Measurements from ENCODE around the gene SLC29A4.
"Not testable (repeated sequence)": the region's sequence is repeated elsewhere in the genome, so short reads cannot be mapped to it uniquely, and the experiment has no call there.

SLC29A4 gene

DNA sequence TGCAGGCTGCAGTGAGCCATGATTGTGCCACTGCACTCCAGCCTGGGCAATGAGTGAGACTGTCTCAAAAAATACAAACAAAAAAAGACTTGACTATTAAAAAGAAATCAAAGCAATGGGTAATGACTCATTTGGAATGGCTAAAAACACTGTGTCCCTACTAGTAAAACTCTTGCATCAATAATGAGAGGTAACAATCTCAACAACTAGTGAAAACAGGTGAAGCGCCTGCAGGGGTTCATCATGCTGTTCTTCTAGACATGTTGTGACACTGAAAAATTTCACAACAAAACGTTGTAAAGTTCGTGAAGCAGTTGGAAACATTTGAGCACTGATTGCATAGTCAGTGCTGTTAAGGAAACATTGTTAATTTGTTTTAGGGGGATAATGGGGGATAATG lies 26.9 kb upstream of the SLC29A4 start:
- TF ChIP-seq, protein P1, sequence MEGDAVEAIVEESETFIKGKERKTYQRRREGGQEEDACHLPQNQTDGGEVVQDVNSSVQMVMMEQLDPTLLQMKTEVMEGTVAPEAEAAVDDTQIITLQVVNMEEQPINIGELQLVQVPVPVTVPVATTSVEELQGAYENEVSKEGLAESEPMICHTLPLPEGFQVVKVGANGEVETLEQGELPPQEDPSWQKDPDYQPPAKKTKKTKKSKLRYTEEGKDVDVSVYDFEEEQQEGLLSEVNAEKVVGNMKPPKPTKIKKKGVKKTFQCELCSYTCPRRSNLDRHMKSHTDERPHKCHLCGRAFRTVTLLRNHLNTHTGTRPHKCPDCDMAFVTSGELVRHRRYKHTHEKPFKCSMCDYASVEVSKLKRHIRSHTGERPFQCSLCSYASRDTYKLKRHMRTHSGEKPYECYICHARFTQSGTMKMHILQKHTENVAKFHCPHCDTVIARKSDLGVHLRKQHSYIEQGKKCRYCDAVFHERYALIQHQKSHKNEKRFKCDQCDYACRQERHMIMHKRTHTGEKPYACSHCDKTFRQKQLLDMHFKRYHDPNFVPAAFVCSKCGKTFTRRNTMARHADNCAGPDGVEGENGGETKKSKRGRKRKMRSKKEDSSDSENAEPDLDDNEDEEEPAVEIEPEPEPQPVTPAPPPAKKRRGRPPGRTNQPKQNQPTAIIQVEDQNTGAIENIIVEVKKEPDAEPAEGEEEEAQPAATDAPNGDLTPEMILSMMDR (IDR thresholded peaks at IDR 0.05) = no peak
- H3K27ac ChIP-seq = no peak overlapping the region

DNA sequence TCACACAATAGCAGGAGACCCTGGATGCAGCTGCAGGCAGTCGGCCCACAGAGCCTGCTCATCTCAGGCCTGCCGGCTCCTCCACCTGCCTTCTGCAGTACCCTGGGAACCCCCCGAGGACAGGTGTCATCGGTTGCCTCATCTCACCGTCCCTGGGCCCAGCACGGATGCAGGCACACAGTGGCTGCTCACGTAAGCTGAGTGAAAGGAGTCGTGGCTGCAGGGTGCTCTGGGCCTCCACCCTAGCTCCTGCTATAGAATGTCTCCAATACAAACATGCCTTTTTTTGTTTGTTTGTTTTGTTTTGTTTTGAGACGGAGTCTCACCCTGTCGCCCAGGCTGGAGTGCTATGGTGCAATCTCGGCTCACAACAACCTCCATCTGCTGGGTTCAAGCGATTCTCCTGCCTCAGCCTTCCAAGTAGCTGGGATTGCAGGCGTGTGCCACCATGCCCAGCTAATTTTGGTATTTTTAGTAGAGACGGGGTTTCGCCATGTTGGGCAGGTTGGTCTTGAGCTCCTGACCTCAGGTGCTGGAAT lies 22.1 kb upstream of the SLC29A4 start:
- not testable (repeated sequence) for H3K27ac ChIP-seq

DNA sequence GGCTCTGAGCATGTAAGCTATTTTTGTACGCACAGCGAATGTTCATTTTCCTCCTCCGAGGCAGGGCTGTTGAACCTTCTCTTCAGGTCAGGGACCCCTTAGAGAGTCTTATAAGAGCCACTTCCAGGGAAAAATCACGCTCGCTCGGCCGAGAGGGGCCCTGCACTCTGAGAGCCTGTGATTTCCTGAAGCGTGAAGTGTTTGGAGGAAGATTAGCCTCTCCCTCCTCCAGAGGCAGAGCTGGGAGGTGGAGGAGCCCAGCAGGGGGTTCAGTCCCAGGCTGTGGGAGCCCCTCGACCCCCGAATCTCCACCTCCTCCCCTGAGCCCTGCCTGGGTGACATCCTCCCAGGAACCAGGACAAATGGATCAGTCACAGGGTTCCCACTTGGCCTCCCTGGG lies 19.7 kb upstream of the SLC29A4 start:
- not testable (repeated sequence) for H3K27ac ChIP-seq

DNA sequence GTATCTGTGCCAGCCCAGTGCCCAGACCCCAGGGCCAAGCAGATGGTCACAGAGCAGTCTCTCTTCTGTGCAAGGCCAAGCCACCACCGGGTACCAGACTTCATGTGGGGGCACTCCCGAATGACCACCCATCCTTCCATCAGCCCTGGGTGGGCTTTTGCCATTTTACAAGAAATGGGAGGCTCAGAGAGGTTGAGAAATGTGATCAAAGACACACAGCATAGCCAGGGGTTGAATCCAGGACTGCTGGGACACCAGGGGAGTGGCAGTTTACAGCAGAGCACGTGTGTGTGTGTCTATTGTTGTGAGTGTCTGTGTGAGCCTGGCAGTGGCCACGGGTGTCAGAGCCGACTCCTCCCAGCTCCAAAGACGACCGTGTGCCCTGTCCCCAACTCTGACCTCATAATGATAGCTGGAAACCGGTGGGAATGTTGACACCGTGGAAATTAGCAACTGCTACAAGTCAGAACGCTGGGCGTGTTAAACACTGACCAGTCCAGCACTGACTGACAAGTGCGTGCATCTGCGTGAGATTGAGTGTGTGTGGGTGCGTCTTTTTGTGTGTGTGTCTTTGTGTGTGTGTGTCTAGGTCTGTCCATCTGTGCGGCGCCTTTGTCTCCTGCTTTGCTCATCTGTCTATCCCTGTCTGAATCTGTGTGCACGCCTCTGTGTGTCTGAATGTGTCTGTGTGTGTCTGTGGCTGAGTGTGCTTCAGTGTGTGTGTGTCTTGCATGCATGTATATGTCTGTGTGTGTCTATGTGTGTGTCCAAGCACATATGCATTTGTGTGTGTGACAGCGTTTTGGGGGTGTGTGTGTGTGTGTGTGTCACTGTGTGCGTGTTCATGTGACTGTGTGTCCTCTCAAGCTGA lies 17.2 kb upstream of the SLC29A4 start:
- no peak overlapping the region for H3K27ac ChIP-seq
- TF ChIP-seq, protein P1 (IDR thresholded peaks at IDR 0.05) = no peak
- TF ChIP-seq ZFX (IDR thresholded peaks at IDR 0.05; ENCODE audit: borderline replicate concordance) = no peak

DNA sequence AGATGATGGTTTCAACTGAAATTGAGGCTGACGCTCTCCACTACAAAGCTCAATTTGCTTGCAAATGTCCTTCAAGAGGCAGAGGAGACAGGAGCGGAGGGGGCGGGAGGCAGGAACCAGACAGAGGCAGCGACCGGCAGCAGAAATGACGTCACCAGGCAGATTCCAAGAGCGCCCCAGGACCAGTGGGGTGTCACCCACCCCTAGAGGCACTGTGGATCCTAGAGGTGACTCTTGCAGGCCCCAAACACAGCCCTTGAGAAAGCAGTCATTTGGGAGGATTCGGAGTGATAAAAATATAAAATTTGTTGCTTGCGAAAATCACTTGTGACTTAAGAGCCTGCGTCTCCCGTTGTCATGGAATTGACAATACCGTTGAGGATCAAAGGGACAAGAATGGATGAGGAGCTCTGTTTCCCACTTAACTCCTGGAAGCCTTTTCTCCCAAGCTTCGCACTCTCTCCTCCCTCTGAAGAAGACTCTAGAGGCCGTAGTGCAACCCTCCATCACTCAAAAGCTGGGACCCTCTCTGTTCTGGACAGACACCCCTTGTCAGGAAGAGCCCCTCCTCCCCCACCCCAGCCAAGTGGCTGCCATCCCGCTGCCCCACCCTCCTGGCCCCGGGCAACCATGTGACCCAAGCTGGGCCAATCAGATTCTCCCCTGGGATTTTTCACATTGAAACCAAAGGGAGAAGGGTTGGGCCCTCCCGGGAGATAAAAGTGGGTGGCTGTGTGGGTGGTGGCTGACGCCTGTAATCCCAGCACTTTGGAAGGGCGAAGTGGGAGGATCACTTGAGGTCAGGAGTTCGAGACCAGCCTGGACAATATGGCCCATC lies 16.3 kb upstream of the SLC29A4 start:
- H3K27ac ChIP-seq = no peak overlapping the region
- TF ChIP-seq, protein P1 (IDR thresholded peaks at IDR 0.05) = no peak

DNA sequence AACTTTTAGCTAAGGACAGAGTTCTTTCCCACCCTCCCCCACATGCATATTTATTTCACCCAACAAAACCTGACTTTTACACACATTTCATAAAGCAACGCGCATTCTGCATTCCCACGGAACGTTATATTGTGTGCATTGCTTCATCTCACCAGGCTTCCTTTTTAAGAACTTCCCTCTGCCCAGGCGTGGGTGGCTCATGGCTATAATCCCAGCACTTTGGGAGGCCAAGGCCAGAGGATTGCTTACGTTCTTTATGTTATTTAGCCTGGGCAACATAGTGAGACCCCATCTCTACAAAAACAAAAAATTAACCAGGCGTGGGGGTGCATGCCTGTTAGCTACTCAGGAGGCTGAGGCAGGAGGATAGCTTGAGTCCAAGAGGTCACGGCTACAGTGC lies 14.9 kb upstream of the SLC29A4 start:
- not testable (repeated sequence) for H3K27ac ChIP-seq

DNA sequence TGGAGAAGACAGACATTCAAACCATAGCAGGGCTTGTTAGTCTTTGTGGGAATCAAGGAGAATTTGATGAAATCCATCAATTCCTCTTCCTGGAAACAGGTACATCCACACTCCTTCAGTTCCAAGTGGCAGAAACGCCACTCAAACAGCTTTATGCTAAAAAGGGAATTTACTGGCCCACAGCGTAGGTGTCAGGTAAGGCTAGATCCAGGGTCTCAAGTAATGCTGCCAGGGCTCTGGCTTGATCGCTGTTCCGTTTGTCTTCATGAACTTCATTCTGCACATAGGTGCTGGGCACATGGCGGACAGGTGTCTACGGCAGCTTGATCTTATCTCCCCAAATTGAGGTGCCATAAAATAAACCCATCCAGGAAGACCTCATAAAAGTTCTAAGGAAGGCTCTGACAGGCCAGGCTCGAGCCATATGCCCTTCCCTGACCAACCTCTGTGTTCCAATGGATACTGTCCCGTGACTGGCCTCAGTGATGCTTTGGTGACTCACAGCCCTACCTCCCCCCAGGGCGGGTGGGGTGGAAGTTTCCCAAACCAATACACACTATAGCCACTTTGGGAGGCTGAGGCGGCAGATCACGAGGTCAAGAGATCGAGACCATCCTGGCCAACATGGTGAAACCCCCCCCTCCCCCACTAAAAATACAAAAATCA lies 12.6 kb upstream of the SLC29A4 start:
- H3K27ac ChIP-seq = not testable (repeated sequence)

DNA sequence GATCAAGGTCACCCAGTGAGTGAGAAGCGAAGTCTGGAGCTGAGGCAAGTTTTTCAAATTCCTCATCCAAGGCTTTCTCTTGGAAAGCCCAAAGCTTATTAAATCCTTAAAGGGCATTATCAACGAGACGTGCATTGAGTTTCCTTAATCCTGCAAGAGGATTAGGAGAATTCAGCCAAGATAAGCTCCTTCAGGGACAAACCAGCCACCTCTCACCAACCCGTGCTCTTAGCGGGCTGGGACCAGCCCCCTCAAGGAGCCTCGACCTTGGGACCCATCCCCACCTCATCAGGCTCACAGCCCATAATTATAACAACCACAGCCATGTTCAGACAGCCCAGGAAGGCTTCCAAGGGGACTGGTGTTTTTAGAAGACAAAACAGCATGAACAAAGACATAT lies 12.0 kb upstream of the SLC29A4 start:
- no peak for TF ChIP-seq ZFX (IDR thresholded peaks at IDR 0.05; ENCODE audit: borderline replicate concordance)
- TF ChIP-seq, protein P1 (IDR thresholded peaks at IDR 0.05) = no peak
- H3K27ac ChIP-seq = no peak overlapping the region

DNA sequence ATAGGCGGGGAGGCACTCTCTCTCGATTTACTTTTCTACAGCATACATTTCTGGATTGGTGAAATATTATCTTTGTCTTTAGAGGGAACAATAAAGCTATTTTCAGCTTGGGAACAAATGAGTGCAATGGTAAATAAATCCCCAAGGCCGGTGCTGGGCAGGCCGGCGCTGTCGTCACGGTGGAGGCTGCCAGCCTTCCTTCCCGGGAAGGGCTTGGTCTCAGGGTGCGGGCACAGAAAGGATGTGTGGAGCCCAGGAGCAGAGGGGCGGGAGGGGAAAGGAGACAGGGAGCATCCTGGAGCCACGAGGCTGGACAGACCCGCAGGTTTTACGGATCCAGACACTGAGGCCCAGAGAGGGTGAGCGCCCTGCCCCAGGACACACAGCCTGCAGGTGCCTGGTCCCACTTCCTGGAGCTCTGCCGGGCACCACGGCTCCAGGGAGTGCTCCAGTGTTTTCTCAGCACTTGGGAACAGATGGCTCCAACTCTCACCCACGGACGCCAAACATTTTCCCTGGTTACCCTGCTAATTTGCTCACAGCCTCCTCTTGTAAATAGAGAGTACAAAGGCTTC lies 8.8 kb upstream of the SLC29A4 start:
- not testable (repeated sequence) for H3K27ac ChIP-seq
